ENCODE data around the gene PTGIS. TPM values are rescaled to one million over a fixed set of nuclear protein-coding genes. Genes with fewer than 3 reads are reported as not detected.

The PTGIS gene
- total RNA-seq, 1 donor from 2014 or later, result not detected

- H3K27me3 Mint-ChIP-seq, result peaks cover 32% of the 10 kb centered on the region
- intact Hi-C loops (cut with micrococcal nuclease), result no loop called here
- no peaks in the 10 kb centered on the region for H3K9me3 Mint-ChIP-seq
- TF ChIP-seq CTCF (IDR thresholded peaks at IDR 0.05), result no peak
- no peaks in the 10 kb centered on the region for H3K36me3 Mint-ChIP-seq (ENCODE audit: low read depth)
- DNase-seq (no peak), ATAC-seq (ENCODE audit: low read depth) (peak; percentile 40)
- CTCF ChIA-PET, result interaction anchor here (1.0 to 1.7 kb wide), 2 partner anchors 8 to 25 kb away, joined by 3 to 5 read pairs; no protein-coding TSS in a partner anchor
- no peak overlapping the region for H3K27ac Mint-ChIP-seq
- no peak overlapping the region for H3K4me3 Mint-ChIP-seq
- H3K4me1 Mint-ChIP-seq, result no peaks in the 10 kb centered on the region
- POLR2A ChIA-PET, result no interaction called here
These were observed 59.3 kb downstream of the PTGIS start for GRCh38 chr20:49508435-49509199.

GRCh38 chr20:49507741-49508434 is 60.0 kb downstream of the PTGIS start:
- ChIA-PET POLR2A (no interaction called here), CTCF (interaction anchor here (1.0 to 1.7 kb wide), 2 partner anchors 9 to 26 kb away, joined by 3 to 5 read pairs; no protein-coding TSS in a partner anchor)
- DNase-seq (no peak), ATAC-seq (ENCODE audit: low read depth) (no peak)
- no peak for TF ChIP-seq CTCF (IDR thresholded peaks at IDR 0.05)
- peaks cover 37% of the 10 kb centered on the region for H3K27me3 Mint-ChIP-seq
- H3K4me3 Mint-ChIP-seq, result no peak overlapping the region
- H3K36me3 Mint-ChIP-seq (ENCODE audit: low read depth), result no peaks in the 10 kb centered on the region
- no peak overlapping the region for H3K27ac Mint-ChIP-seq
- no peaks in the 10 kb centered on the region for H3K9me3 Mint-ChIP-seq
- intact Hi-C loops (cut with micrococcal nuclease), result no loop called here
- no peaks in the 10 kb centered on the region for H3K4me1 Mint-ChIP-seq

GRCh38 chr20:49505518-49505917 is 62.4 kb downstream of the PTGIS start:
- ChIA-PET POLR2A (no interaction called here), CTCF (interaction anchor here (1.3 kb wide), 2 partner anchors 8 to 17 kb away, joined by 3 to 4 read pairs; no protein-coding TSS in a partner anchor)
- no peak for ATAC-seq (ENCODE audit: low read depth)
- TF ChIP-seq CTCF (IDR thresholded peaks at IDR 0.05), result no peak
- no peaks in the 10 kb centered on the region for H3K4me1 Mint-ChIP-seq
- H3K27me3 Mint-ChIP-seq, result peaks cover 36% of the 10 kb centered on the region
- H3K27ac Mint-ChIP-seq, result no peak overlapping the region
- no peak overlapping the region for H3K4me3 Mint-ChIP-seq
- intact Hi-C loops (cut with micrococcal nuclease), result no loop called here
- no peak for DNase-seq
- no peaks in the 10 kb centered on the region for H3K9me3 Mint-ChIP-seq
- H3K36me3 Mint-ChIP-seq (ENCODE audit: low read depth), result no peaks in the 10 kb centered on the region

- intact Hi-C loops (cut with micrococcal nuclease), result no loop called here
- ATAC-seq (ENCODE audit: low read depth) (no peak), DNase-seq (no peak)
- H3K27me3 Mint-ChIP-seq, result peaks cover 26% of the 10 kb centered on the region
- H3K9me3 Mint-ChIP-seq, result peaks cover 2% of the 10 kb centered on the region
- ChIA-PET CTCF (no interaction called here), POLR2A (no interaction called here)
- no peak for TF ChIP-seq CTCF (IDR thresholded peaks at IDR 0.05)
- no peak overlapping the region for H3K27ac Mint-ChIP-seq
- no peaks in the 10 kb centered on the region for H3K36me3 Mint-ChIP-seq (ENCODE audit: low read depth)
- no peak overlapping the region for H3K4me3 Mint-ChIP-seq
- H3K4me1 Mint-ChIP-seq, result no peaks in the 10 kb centered on the region
These were observed 64.8 kb downstream of the PTGIS start for GRCh38 chr20:49503176-49503575.

GRCh38 chr20:49501917-49502316 is 66.0 kb downstream of the PTGIS start:
- CTCF ChIA-PET, result no interaction called here
- H3K4me3 Mint-ChIP-seq, result no peak overlapping the region

More at GRCh38 chr20:49501917-49502316, 66.0 kb downstream of the PTGIS start:
- Mint-ChIP-seq H3K4me1 (no peaks in the 10 kb centered on the region), H3K27ac (no peak overlapping the region), H3K9me3 (peaks cover 5% of the 10 kb centered on the region), H3K36me3 (ENCODE audit: low read depth) (no peaks in the 10 kb centered on the region), H3K27me3 (peaks cover 27% of the 10 kb centered on the region)
- DNase-seq, result no peak
- intact Hi-C loops (cut with micrococcal nuclease), result no loop called here
- no peak for TF ChIP-seq CTCF (IDR thresholded peaks at IDR 0.05)
- ATAC-seq (ENCODE audit: low read depth), result no peak
- POLR2A ChIA-PET, result no interaction called here
